Lung (tissue), 12 donors: ENCODE measurements around the gene SH3BP4. TPM values are rescaled to one million over a fixed set of nuclear protein-coding genes. Genes with fewer than 3 reads are reported as not detected.

Experiments used
- ATAC-seq: fragments of 200-7000 bp; cut with Tn5 transposase; one replicate; pipeline ENCODE4 v1.9.1; 2020; ENCODE audit warnings: moderate number of reproducible peaks; ENCODE audit not compliant: insufficient read depth, low FRiP score
- DNase-seq, 3 donors: peaks; one replicate each; pipeline ENCODE4 v3.0.0-alpha.2; 2013 to 2017
- H3K27ac ChIP-seq, 2 donors: one replicate each; pipeline ENCODE4 v1.5.1; 2013; ENCODE audit warnings: mild to moderate bottlenecking in 2 of 2, moderate library complexity in 2 of 2, control low read depth in 1 of 2, inconsistent platforms in 1 of 2, low read depth in 1 of 2, low read length in 1 of 2
- H3K27me3 ChIP-seq, 3 donors: one replicate each; pipeline ENCODE4 v1.5.1; 2013; ENCODE audit warnings: low read length in 2 of 3; ENCODE audit not compliant: control insufficient read depth in 3 of 3, insufficient read depth in 3 of 3
- H3K36me3 ChIP-seq, 4 donors: one replicate each; pipeline ENCODE4 v1.5.1; 2013; ENCODE audit warnings: low read length in 4 of 4, mild to moderate bottlenecking in 1 of 4, moderate library complexity in 1 of 4; ENCODE audit not compliant: control insufficient read depth in 4 of 4, insufficient read depth in 4 of 4
- H3K4me1 ChIP-seq, 5 donors: one replicate each; pipeline ENCODE4 v1.5.1; 2013; ENCODE audit warnings: low read length in 5 of 5, mild to moderate bottlenecking in 2 of 5, moderate library complexity in 1 of 5; ENCODE audit not compliant: control insufficient read depth in 5 of 5, insufficient read depth in 5 of 5
- H3K4me3 ChIP-seq: one replicate; pipeline ENCODE4 v1.5.1; 2013; ENCODE audit warnings: mild to moderate bottlenecking, control low read depth, moderate library complexity
- H3K9ac ChIP-seq, 2 donors: one replicate each; pipeline ENCODE4 v1.5.1; 2013; ENCODE audit warnings: low read length in 2 of 2, control low read depth in 1 of 2; ENCODE audit not compliant: insufficient read depth in 1 of 2
- H3K9me3 ChIP-seq, 4 donors: one replicate each; pipeline ENCODE4 v1.5.1; 2013; ENCODE audit warnings: low read length in 3 of 4, mild to moderate bottlenecking in 1 of 4, moderate library complexity in 1 of 4; ENCODE audit not compliant: control insufficient read depth in 4 of 4, insufficient read depth in 3 of 4
- WGBS, 2 donors: extraction: QIAGEN DNeasy Blood & Tissue Kit; methylation state at CpG; one replicate each; pipeline ENCODE4 v1.1.7; 2013; 5-methylcytosine and 5-hydroxymethylcytosine counted together
- polyA plus RNA-seq, 2 donors: library from polyadenylated mRNA; stranded (reverse); fragments of 200-250 nt; gene quantifications; one replicate each; pipeline ENCODE4 v1.2.1, GENCODE V29; 2013
- total RNA-seq, 2 donors: library from RNA; depleted of rRNA in 1 of 2; stranded (reverse); fragments of >200 nt in 1 of 2; gene quantifications; one replicate each; pipeline ENCODE4 v1.2.1, GENCODE V29; 2014 to 2021
- TF ChIP-seq, protein P1 (sequence below): IDR thresholded peaks from 2 replicates; pipeline ENCODE4 v1.5.1; 2012; ENCODE audit warnings: mild to moderate bottlenecking; ENCODE audit errors: control extremely low read depth, extremely low read depth
- donor health status: control.
- donor health status: control.
- donor health status: Bipolar disorder and iron deficiency.
- donor health status: healthy.
- donor health status: DM: yes; HTN: yes; CAD: no.

Gene SH3BP4
- total and polyA plus RNA-seq, 4 donors, result 12.0 to 36.5 (median 18.2) TPM

- Histone ChIP-seq H3K27me3 (peaks cover 0 to 1% (median 0%) of the 10 kb centered on the region in 3 donors), H3K9ac (no peak overlapping the region), H3K4me1 (peaks cover 0 to 2% (median 0%) of the 10 kb centered on the region in 5 donors), H3K36me3 (no peaks in the 10 kb centered on the region), H3K9me3 (no peaks in the 10 kb centered on the region), H3K4me3 (no peak overlapping the region), H3K27ac (no peak overlapping the region)
- TF ChIP-seq, protein P1, sequence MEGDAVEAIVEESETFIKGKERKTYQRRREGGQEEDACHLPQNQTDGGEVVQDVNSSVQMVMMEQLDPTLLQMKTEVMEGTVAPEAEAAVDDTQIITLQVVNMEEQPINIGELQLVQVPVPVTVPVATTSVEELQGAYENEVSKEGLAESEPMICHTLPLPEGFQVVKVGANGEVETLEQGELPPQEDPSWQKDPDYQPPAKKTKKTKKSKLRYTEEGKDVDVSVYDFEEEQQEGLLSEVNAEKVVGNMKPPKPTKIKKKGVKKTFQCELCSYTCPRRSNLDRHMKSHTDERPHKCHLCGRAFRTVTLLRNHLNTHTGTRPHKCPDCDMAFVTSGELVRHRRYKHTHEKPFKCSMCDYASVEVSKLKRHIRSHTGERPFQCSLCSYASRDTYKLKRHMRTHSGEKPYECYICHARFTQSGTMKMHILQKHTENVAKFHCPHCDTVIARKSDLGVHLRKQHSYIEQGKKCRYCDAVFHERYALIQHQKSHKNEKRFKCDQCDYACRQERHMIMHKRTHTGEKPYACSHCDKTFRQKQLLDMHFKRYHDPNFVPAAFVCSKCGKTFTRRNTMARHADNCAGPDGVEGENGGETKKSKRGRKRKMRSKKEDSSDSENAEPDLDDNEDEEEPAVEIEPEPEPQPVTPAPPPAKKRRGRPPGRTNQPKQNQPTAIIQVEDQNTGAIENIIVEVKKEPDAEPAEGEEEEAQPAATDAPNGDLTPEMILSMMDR, result no peak
- ATAC-seq (no peak), DNase-seq (no peak)
- 89 to 91% methylated on average over 2 of the region's 2 CpGs for WGBS, 2 donors
Observed at GRCh38 chr2:235095569-235095968, 143.8 kb downstream of the SH3BP4 start.

DNA sequence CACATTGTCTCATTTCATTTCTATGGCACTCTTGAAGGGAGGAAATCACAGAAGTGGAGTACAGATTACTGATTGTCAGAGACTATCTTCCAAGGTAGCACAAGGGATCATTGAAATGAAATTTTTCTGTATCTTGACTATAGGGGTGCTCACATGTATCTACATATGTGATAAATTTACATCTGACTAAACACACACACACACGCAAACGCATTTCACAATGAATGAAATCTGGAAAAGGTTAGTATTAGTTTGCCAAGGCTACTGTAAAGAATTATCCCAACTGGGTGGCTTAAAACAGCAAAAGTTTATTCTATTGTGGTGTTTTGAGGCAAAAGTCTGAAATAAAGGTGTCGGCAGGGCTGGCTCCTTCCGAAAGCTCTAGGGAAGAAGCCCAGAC lies 144.6 kb downstream of the SH3BP4 start:
- DNase-seq, result no peak
- ATAC-seq, result no peak
- Histone ChIP-seq H3K4me3 (no peak overlapping the region), H3K9me3 (no peaks in the 10 kb centered on the region), H3K36me3 (no peaks in the 10 kb centered on the region), H3K27ac (no peak overlapping the region), H3K9ac (no peak overlapping the region), H3K4me1 (peaks cover 0 to 2% (median 0%) of the 10 kb centered on the region in 5 donors), H3K27me3 (no peaks in the 10 kb centered on the region)
- TF ChIP-seq, protein P1, result no peak
- 82 to 96% methylated on average over 4 of the region's 4 CpGs for WGBS, 2 donors

DNA sequence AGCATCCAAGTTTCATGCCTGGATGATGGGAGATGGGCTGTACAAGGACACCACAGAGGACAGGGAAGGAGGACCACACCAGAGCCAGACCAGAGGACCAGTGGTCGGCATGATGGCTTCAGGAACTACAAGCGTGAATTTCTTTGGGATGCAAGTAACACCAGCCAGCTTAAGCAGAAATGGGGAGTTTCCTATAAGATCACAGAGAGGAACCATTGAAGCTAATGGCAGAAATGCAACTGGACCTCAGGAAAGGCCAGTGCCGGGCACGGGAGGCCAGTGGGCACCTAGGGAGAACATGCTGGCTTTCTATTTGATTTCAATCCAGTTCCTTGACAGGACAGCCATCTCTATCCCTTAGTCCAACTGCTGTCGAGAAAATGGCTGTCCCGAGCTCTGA lies 145.4 kb downstream of the SH3BP4 start:
- Histone ChIP-seq H3K27me3 (no peaks in the 10 kb centered on the region), H3K27ac (no peak overlapping the region), H3K9ac (no peak overlapping the region), H3K4me3 (no peak overlapping the region), H3K4me1 (peaks cover 0 to 2% (median 0%) of the 10 kb centered on the region in 5 donors), H3K9me3 (no peaks in the 10 kb centered on the region), H3K36me3 (no peaks in the 10 kb centered on the region)
- WGBS, 2 donors, result 85 to 91% methylated on average over 6 of the region's 6 CpGs
- TF ChIP-seq, protein P1, result no peak
- DNase-seq (no peak), ATAC-seq (no peak)

- Histone ChIP-seq H3K9ac (no peak overlapping the region), H3K4me3 (no peak overlapping the region), H3K4me1 (peaks cover 0 to 2% (median 0%) of the 10 kb centered on the region in 5 donors), H3K27me3 (no peaks in the 10 kb centered on the region), H3K27ac (no peak overlapping the region), H3K36me3 (no peaks in the 10 kb centered on the region), H3K9me3 (no peaks in the 10 kb centered on the region)
- no peak for ATAC-seq
- TF ChIP-seq, protein P1, result no peak
- no peak for DNase-seq
- WGBS, 2 donors, result 71 to 75% methylated on average over 4 of the region's 4 CpGs
Observed at GRCh38 chr2:235098269-235098668, 146.5 kb downstream of the SH3BP4 start.
